ENCODE results near the gene TCP11L1. TPM values are rescaled to one million over a fixed set of nuclear protein-coding genes. Genes with fewer than 3 reads are reported as not detected.
"Not testable (repeated sequence)": the region's sequence is repeated elsewhere in the genome, so short reads cannot be mapped to it uniquely, and the experiment has no call there.

TCP11L1 gene
- total RNA-seq, 1 experiment from 2014 or later: 14.7 TPM

DNA sequence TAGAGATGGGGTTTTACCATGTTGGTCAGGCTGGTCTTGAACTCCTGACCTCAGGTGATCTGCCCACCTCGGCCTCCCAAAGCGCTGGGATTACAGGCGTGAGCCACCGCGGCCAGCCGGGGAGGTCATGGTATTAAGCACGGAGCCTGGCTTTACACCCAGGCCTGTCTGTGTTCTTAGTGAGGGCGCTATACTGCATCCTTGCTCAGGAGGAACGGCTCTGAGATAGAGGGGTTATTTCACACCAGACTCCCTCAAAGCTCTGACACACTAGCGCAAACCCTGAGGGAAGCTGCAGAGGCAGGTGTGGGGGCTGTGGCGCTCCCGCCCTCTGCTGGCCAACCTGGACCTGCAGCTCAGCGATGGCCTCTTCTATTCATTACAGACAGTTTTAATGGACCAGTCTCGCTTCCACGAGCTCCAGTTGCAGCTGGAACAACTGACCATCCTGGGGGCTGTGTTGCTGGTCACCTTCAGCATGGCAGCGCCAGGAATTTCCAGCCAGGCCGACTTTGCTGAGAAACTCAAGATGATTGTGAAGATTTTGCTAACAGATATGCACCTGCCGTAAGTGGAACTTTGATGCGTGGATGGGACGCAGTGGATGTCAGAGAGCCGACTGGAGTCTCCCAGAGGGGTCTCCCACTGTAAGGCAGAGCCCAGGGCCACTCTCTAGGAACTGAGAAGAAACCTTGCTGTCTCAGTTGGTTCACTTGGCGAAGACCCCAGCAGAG lies 26.2 kb downstream of the TCP11L1 start:
- DNase-seq (ENCODE audit: low spot score): peak; percentile 65

DNA sequence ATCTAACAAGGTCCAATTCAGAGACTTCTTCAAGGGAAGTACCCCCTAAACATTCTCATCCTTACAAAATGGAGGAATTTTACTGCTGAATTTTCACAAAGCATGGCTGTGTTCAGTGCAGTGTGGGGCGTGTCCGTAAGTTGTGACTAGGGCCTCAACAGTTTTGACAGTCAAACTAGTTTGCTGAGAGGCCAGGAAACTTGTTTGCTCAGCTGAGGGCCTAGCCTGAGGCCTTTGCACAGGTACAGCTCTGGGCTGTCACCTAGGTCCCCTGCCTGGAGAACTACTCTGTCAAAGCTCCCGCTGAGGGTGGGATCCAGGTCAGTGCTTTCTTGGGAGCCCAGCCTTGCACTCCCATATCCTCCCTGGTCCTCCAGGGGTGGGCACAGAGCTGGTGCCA lies 27.9 kb downstream of the TCP11L1 start:
- no peak for DNase-seq (ENCODE audit: low spot score)

DNA sequence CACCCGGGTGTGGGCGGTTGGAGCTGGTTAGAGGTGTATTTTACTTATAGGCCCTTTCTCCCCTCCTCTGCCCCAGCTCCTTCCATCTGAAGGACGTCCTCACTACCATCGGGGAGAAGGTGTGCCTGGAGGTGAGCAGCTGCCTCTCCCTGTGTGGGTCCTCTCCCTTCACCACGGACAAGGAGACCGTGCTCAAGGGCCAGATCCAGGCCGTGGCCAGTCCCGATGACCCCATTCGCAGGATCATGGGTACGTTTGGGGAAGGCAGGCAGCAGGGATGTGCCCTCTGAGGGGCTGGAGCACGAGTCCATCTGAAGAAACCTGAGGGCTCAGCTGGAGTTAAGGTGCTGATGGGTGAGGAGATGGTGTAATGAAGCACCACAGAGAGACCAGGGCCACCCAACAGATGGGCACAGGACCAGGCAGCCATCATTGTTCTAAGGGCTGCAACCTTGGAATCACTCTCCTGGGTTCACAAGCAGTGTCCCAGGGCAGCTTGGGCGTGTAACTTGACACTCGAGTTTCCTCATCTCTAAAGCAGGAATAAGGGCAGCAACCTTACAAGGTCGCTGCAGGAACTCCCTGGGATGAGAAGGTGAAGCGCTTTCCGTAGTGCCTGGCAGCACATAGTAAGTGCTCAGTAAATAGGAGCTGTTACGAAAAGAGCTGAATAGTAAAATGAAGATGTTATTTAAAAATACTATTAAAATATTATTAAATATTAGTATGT lies 29.4 kb downstream of the TCP11L1 start:
- no peak for DNase-seq (ENCODE audit: low spot score)

DNA sequence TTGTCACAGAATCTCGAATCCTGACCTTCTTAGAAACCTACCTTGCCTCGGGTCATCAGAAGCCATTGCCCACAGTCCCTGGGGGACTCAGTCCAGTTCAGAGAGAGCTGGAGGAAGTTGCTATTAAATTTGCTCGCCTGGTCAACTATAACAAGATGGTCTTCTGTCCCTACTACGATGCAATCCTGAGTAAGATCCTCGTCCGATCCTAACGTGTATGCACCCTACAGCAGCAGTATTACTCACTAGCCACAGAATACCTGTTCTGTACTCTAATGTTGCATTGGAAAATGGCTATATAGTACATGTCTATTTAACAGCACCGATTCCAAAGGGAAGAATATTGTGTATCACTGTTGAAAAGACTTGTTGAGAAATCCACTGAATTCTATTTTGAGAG lies 33.1 kb downstream of the TCP11L1 start:
- no peak for DNase-seq (ENCODE audit: low spot score)

DNA sequence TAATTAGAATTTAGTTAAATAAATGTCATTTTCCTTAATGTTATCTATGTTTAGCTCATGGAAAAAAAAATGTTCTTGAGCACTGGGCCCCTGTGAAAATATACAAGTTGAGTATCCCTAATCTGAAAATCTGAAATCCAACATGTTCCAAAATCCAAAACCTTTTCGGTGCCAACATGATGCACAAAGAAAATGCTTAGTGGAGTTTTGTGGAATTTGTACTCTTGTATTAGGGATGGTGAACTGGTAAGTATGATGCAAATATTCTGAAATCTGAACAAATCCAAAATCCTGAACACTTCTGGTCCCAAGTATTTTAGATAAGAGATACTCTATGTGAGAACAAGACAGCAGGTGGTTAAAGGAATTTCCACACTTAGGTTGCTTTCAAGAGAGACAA lies 44.5 kb downstream of the TCP11L1 start:
- no peak for DNase-seq (ENCODE audit: low spot score)

DNA sequence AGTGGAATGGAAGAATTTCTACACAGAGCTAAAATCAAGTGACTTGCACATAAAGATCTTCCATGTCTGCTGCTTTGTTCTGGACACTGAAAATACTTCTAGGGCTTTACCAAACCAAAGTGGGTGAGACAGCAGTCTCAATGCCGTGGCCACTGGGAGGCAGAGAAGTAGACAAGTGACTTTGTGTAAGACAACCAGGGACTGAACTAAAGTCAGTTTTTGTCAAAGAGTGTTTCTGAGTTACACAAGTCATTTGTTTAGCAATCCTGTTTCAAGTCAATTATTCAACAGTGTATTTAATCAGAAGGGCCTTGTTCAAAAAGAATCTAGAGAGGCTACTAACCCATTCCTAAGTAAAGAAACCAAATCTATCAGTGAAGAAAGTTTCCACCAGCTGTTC lies 46.6 kb downstream of the TCP11L1 start:
- no peak for DNase-seq (ENCODE audit: low spot score)

DNA sequence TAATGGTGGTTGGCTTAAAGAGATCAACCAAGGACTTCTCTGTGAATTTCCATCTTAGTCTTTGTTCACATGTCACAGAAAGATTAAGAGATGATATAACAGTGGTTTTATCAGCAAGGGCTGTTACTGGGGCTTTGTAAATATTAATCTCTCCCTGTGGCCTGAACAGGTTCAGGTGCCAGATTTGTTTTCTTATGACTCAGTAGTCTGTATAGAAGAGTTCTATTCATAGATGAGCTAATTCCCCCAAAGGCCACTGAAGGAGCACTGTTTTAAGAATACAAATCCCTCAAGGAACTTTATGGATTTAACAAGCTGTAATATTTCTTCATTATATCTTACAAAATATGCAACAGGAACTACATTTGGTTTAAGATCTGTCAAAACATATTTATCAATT lies 50.4 kb downstream of the TCP11L1 start:
- DNase-seq (ENCODE audit: low spot score): peak; percentile 26

DNA sequence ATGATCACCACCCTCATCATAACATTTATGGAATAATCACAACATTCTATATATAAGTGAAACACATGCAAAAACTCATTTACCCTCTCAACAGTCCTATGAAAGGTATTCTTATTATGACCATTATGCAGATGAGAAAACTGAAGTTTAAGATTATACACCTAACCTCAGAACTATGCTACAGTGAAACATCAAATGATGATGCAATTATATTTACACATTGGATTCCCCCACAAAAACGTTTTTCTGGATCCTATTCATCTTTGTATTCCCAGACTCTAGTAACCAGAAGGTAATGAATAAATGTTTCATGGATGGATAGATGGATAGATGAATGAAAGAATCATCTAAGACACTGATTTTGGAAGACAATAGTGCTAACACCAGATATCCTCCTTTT lies 54.8 kb downstream of the TCP11L1 start:
- DNase-seq (ENCODE audit: low spot score): no peak

DNA sequence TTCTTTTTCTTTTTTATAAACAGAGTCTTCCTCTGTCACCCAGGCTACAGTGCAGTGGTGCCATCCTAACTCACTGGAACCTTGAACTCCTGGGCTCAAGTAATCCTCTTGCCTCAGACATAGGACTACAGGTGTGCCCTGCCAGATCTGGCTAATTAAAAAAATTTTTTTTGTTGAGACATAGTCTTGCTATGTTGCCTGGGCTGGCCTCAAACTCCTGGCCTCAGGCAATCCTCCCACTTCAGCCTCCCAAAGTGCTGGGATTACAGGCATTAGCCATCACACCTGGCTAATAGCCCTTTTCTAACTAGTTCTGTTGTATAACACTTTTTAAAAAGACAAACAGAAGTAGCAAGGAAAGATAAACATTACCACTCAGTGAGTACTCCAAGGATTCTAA lies 64.5 kb downstream of the TCP11L1 start:
- no peak for DNase-seq (ENCODE audit: low spot score)

DNA sequence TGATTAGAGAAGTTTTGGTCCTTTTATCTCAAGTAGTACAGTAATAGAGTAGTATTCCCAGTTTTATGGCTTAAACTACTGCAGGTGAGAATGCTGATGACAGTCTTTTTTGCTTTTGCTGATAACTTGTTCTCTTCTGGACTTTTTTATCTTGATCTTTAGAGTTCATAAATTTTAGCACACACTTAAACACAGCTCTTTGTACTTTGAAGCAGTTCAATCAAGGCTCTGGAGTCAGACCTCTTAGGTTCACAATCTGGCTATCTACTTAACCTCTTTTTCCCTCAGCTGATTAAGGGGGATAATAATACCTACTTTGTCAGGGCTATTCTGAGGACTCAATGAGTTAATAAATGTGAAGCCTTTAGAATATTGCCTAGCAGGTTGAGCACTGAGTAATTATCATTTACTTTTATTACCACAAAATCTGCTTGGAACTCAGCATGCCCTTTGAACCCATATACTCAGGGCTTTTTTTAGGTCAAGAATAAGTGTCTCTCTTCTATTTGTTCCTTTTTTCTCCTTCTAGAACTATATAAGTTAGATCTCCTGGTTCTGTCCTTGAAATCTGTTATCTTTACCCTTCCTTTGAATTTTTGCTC lies 70.0 kb downstream of the TCP11L1 start:
- DNase-seq (ENCODE audit: low spot score): no peak

DNA sequence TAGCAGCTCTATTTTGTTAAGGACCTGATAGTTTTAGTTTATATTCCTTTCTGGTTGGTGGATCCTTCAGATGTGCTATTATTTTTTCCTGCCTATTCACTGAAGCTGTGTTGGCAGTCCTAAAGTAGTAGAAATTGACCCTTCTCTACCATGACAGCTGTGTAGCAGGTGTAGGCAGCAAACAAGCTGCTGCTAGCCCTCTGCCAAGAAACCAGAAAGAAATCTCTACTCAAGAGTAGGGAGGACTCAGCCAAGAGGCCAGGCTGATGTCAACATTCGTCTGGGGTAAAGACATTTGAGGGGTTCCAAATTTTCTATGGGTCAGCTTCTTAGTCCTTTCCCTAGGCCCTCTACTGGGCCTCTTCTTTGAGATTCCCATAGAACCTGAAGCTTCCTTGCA lies 70.7 kb downstream of the TCP11L1 start:
- DNase-seq (ENCODE audit: low spot score): no peak

DNA sequence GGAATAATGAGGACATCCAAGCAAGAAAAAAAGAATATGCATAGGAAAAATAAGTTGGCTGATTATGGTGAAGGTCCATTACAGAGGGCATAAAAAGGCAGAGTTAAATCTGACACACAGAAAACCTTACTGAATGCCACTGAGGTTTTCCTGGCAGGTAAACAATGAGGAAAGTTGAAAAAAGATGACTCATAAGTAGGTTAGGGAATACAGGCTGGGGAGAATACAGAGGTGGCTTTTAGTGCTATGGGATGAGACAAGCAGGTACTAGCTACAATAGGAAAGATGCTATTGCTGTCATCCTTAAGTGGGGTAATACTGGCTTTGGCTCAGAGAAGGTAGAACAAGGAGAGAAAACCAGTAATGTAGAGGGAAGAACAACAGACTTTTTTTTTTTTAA lies 77.2 kb downstream of the TCP11L1 start:
- peak; percentile 9 for DNase-seq (ENCODE audit: low spot score)

DNA sequence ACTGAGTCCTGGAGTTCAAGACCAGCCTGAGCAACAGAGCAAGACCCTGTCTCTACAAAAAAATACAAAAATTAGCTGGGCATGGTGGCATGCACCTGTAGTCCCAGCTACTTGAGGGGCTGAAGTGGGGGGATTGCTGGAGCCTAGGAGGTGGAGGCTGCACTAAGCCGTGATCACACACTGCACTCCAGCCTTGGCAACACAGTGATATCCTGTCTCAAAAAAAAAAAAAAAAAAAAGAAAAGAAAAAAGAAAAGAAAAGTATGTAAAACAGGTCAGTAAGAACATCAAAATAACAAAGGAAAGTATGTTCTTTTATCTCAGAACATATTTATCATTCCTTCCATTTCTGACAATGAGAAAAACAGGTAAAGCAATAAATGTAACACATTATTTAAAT lies 83.3 kb downstream of the TCP11L1 start:
- not testable (repeated sequence) for DNase-seq (ENCODE audit: low spot score)

Other genes with a start within 250 kb of the TCP11L1 start
- not detected in 2 replicates for gene CCDC73, start 244.9 kb upstream of the TCP11L1 start, total RNA-seq (2014; rRNA removed; shearing (Covaris generic))
- gene PRRG4, start 209.6 kb upstream of the TCP11L1 start, total RNA-seq (2014; rRNA removed; shearing (Covaris generic)): 1.9 and 3.1 TPM in 2 replicates
- 24.8 and 25.8 TPM in 2 replicates for gene QSER1, start 146.8 kb upstream of the TCP11L1 start, total RNA-seq (2014; rRNA removed; shearing (Covaris generic))
- 13.6 and 13.8 TPM in 2 replicates for gene DEPDC7, start 23.7 kb upstream of the TCP11L1 start, total RNA-seq (2014; rRNA removed; shearing (Covaris generic))
- gene CSTF3, start 121.9 kb downstream of the TCP11L1 start, total RNA-seq (2014; rRNA removed; shearing (Covaris generic)): 25.0 and 25.5 TPM in 2 replicates
- gene HIPK3, start 217.8 kb downstream of the TCP11L1 start, total RNA-seq (2014; rRNA removed; shearing (Covaris generic)): 48.7 and 50.5 TPM in 2 replicates